Measurements from ENCODE around the gene PHACTR3.

PHACTR3 gene

DNA sequence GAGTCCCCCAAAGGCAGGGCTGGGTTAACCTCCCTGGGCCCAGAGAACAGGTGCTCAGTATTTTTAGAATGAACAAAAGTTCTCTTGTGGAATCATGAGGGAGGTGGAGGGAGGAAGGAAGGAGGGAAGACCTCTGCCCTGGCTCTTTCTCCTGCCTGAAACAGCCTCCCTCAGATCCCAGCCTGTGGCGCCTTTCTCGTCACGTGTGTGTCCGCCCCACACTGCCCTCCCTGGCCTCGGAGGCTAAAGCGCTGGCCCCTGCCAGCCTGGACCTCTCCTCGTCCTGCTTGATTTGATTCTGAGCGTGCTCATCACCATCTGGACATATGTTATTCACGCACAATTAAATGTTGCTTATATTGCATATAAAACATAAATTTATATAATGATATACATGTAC, 40.9 kb downstream of the PHACTR3 start:
- no peak for DNase-seq (ENCODE audit: extremely low read depth in 1 of 2, low read depth in 1 of 2)

- DNase-seq (ENCODE audit: extremely low read depth in 1 of 2, low read depth in 1 of 2): no peak
These were observed 41.4 kb downstream of the PHACTR3 start for GRCh38 chr20:59645761-59646171.

DNA sequence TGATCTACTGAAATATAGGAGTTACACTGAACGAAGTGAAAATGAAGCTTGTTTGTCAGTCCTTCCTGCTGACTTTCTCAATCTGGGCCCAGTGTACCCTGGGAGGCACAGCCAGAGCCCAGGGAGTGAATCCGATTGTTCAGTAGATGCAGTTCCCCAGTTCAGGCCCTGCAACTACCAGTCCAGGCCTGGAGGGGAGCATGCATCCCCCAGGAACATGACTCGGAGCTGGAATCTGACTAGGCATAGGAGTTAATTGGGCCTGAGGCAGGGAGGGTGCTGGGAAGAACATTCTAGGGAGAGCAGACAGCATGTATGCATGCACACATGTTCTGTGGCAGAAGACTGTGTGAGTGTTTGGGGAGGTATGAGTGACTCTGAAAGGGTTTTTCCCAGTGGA, 42.1 kb downstream of the PHACTR3 start:
- no peak for DNase-seq (ENCODE audit: extremely low read depth in 1 of 2, low read depth in 1 of 2)

GRCh38 chr20:59647271-59647670, 42.9 kb downstream of the PHACTR3 start:
- DNase-seq (ENCODE audit: extremely low read depth in 1 of 2, low read depth in 1 of 2): no peak

GRCh38 chr20:59648466-59649070, 44.2 kb downstream of the PHACTR3 start:
- no peak for DNase-seq (ENCODE audit: extremely low read depth in 1 of 2, low read depth in 1 of 2)

- no peak for DNase-seq (ENCODE audit: extremely low read depth in 1 of 2, low read depth in 1 of 2)
These were observed 46.1 kb downstream of the PHACTR3 start for GRCh38 chr20:59650418-59650817.

DNA sequence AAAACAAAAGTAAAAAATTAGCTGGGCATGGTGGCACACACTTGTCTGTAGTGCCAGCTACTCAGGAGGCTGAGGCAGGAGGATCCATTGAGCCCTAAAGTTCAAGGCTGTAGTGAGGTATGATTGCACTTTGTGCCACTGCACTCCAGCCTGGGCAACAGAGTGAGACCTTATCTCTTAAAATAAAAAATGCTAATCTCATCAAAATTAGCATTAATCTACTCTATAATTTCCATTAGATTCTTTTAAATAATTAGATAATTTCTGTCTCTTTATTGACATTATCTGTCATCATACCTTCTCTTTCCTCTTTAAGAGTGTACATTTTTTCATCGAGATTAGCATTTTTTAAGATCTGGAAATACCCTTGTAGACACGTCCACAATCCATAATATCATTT, 48.0 kb downstream of the PHACTR3 start:
- DNase-seq (ENCODE audit: extremely low read depth in 1 of 2, low read depth in 1 of 2): no peak

GRCh38 chr20:59656417-59656816, 52.1 kb downstream of the PHACTR3 start:
- DNase-seq (ENCODE audit: extremely low read depth in 1 of 2, low read depth in 1 of 2): no peak

- no peak for DNase-seq (ENCODE audit: extremely low read depth in 1 of 2, low read depth in 1 of 2)
These were observed 53.2 kb downstream of the PHACTR3 start for GRCh38 chr20:59657459-59658046.

DNA sequence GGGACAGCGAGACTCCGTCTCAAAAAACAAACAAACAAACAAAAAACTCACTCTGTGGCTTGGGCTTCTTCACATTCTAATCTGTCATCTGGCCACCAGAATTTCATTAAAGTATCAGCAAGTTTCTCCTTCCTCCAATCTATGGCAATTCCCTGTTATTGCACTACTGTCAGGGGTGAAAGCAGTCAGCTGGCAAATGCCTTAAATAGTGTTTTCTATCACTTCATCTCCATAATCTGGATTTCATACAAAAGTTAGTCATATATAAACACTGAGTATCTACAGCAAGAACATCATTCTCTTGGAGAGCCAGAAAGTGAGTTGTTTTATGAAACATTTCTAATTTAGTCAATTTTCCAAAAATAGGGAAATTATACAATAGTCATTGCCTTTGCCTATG, 56.1 kb downstream of the PHACTR3 start:
- DNase-seq (ENCODE audit: extremely low read depth in 1 of 2, low read depth in 1 of 2): no peak

GRCh38 chr20:59661153-59661552, 56.8 kb downstream of the PHACTR3 start:
- no peak for DNase-seq (ENCODE audit: extremely low read depth in 1 of 2, low read depth in 1 of 2)

DNA sequence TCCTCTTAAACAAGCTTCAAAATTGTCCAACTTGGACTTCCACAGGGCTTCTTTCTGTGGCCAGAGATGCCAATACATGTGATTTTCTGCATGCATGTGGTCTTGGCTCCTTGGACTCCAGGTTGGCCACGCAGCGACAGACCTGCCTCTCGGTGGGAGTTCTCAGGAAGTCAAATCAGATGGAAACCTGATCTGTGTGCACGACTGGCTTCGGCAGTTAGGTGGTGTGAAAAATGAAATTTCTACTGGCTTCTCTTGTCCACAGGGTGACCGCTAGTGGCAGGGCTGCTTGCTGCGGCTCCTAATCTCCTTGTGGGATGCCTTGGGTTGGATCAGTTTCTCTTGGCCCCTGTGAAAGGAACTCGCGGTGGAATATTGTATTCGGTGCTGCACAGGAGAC, 57.3 kb downstream of the PHACTR3 start:
- no peak for DNase-seq (ENCODE audit: extremely low read depth in 1 of 2, low read depth in 1 of 2)

DNA sequence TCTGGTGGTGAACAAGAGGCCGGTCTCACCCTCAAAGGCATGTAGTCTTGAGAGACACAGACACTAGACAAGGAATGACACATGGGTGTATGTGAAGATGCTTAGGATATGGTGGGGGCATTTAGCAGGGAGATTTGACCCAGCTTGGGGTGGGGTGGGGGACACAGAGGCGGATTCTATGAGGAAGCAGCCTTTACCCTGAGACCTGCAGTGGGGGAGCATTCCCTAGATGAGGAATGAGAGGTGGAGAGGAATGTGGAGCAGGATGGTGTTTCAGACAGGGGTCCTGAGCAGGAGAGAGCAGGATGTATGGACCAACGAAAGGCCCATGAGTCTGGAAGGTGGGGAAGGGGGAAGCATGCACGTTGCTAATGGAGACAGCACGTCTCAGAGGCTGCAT, 57.8 kb downstream of the PHACTR3 start:
- no peak for DNase-seq (ENCODE audit: extremely low read depth in 1 of 2, low read depth in 1 of 2)

DNA sequence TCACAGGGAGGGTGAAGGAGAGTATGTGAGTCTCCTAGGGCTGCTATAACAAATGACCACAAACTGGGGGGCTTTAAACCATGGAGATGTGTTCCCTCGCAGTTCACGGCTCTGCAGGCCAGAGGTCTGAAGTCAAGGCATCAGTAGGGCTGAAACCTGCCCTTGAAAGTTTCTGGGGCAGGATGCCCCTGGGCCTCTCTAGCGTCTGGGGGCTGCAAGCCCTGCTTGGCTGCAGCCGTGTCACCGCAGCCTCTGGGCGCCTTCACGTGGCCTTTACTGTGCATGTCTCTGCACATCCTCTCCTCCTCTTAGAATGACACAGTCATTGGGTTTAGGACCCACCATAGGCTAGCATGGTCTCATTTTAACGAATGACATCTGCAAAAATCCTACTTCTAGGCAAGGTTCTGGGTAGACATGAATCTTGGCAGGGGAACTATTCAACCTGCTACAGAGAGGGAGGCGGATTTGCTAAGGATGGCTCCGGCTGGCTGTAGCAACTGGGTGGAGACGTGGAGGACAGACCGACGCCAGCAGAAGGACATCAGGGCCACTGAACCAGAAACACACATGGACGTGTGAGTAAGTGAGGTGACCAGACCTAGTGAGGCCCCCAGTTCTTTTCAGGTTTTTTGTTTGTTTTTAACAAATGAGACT, 58.6 kb downstream of the PHACTR3 start:
- no peak for DNase-seq (ENCODE audit: extremely low read depth in 1 of 2, low read depth in 1 of 2)

- no peak for DNase-seq (ENCODE audit: extremely low read depth in 1 of 2, low read depth in 1 of 2)
These were observed 59.2 kb downstream of the PHACTR3 start for GRCh38 chr20:59663513-59664060.

DNA sequence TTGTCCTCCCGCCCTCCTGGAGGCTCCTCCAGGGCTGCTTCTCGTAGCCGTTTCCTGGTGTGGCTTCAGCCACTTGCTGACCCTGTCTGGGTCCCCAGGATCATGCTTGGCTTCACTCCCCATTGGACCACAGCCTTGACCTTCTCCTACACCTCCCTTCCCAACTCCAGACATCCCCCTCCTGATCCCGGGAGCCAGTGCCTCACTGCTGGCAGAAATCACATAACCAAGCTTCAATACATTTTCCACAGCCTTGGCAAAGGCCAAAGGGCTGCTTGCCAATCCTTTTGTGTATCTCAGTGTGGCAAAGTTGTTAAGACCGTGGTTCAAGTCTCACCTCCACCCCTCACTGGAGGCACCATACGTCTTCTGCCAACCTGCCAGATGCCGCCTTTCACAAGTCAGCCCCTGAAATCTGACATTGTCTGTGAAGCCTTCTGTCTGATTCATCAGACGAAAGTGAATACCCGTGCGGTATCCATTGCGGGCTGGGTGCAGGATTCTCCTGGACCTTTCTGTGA, 60.1 kb downstream of the PHACTR3 start:
- DNase-seq (ENCODE audit: extremely low read depth in 1 of 2, low read depth in 1 of 2): no peak

DNA sequence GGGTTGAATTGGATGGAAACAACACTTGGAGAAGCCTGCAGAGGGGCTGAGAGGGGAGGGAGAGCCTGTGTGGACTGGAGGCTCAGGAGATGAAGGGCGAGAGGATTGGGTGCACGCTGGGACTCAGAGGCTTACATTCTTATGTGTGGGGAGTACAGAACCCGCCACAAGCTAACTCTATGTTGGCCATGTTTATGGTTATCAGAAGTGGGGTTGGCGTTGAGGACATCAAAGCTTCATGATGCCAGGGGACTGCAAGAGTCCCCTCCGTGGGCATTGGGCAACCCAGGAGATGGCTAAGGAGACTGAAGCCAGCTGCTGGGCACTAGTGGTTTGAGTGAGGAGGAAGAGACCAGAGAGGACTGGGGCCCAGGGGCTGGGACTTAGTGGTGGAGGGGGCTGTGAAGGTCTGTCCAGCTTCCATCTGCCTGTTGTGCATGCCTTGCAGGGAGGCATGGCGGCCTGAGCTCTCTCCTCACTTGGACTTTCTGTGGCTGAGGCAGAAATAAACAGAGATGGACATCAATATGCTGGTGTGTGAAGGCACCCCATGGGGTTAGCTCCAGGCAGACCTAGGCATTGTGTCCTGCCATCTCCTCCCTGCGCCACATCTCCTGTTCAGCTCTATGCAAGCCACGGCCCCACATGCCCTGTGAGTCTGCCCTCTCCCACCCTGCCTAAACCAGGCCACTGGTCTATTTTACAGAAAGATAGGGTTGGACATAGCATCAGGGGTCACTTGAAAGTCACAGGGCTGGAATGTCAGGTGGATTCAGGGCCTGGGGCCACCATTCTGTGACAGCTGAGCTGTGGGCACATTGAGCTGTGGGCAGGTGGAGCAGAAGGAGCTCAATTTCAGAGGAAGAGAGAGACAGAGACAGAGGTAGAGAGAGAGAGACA, 61.6 kb downstream of the PHACTR3 start:
- no peak for DNase-seq (ENCODE audit: extremely low read depth in 1 of 2, low read depth in 1 of 2)

- DNase-seq (ENCODE audit: extremely low read depth in 1 of 2, low read depth in 1 of 2): no peak
These were observed 62.2 kb downstream of the PHACTR3 start for GRCh38 chr20:59666586-59666985.

DNA sequence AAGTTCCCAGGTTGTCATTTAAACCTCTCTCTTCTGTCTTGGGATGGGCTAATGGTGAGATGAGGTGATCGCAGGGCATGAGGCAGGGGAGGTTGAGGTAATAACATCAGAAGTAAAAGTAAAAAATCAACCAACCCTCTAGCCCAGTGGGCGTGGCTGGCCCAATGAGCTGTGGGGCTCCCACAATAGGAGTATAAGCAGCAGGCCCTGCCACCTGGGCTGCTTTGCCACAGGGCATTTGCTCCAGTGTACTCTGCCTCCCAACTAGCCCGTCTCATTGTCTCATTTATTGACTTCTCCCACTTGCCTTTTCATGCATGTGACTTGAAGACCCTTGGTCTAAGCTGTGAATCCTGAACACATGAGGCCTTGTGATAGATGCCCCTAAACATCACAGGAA, 62.8 kb downstream of the PHACTR3 start:
- no peak for DNase-seq (ENCODE audit: extremely low read depth in 1 of 2, low read depth in 1 of 2)

DNA sequence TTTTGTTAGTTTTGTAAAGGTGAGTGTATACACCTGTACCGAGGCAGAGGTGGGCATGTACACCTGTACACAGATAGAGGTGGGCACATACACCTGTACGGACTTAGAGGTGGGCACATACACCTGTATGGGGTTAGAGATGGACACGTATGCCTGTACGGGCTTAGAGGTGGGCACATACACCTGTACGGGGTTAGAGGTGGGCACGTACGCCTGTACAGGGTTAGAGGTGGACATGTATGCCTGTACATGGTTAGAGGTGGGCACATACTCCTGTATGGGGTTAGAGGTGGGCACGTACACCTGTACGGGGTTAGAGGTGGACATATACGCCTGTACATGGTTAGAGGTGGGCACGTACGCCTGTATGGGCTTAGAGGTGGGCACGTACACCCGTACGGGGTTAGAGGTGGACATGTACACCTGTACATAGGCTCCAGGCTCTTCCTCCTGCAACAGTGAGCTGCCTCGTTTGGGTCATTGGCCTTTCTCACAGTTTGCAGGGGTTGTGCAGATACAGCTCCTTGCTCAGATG, 63.7 kb downstream of the PHACTR3 start:
- no peak for DNase-seq (ENCODE audit: extremely low read depth in 1 of 2, low read depth in 1 of 2)
